ENCODE measurements around the gene SPEN.
"Not testable (repeated sequence)": the region's sequence is repeated elsewhere in the genome, so short reads cannot be mapped to it uniquely, and the experiment has no call there.

The SPEN gene

GRCh38 chr1:15902882-15903281 is 55.4 kb downstream of the SPEN start:
- no peak for DNase-seq

GRCh38 chr1:15908597-15908996 is 61.1 kb downstream of the SPEN start:
- DNase-seq: no peak

- DNase-seq: no peak
These were observed 63.6 kb downstream of the SPEN start for GRCh38 chr1:15911141-15911540.

GRCh38 chr1:15911927-15912326 is 64.4 kb downstream of the SPEN start:
- DNase-seq: no peak

GRCh38 chr1:15913607-15914006 is 66.1 kb downstream of the SPEN start:
- DNase-seq: not testable (repeated sequence)

DNA sequence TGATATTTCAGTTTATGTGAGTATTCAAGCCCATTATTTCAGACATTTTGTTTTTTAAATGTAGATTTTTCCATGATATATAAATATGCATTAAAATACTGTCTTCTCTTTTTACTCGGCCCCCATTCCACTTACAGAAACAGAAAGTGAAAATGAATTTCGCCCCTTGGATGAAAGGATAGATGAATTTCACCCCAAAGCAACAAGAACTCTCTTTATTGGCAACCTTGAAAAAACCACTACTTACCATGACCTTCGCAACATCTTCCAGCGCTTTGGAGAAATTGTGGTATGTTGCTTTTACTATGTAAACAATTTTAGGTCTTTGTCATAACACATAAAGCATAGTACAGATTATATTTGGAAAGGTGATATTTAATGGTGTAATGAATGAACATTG is 68.5 kb downstream of the SPEN start:
- no peak for DNase-seq

DNA sequence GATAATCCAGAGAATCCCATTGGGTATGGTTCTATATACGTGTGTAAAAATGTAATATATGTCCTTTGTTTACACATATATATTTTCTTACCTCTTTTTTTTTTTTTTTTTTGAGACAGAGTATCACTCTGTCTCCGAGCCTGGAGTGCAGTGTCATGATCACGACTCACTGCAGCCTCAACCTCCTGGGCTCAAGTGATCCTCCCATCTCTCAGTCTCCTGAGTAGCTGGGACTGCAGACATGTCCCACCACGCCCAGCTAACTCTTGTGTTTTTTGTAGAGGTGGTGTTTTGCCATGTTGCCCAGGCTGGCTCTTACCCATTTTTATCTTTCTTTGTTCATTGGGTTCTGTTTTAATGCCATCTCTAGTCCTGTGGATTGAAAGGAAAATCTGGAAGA is 68.9 kb downstream of the SPEN start:
- peak; percentile 37 for DNase-seq

GRCh38 chr1:15916916-15917315 is 69.4 kb downstream of the SPEN start:
- DNase-seq: no peak

DNA sequence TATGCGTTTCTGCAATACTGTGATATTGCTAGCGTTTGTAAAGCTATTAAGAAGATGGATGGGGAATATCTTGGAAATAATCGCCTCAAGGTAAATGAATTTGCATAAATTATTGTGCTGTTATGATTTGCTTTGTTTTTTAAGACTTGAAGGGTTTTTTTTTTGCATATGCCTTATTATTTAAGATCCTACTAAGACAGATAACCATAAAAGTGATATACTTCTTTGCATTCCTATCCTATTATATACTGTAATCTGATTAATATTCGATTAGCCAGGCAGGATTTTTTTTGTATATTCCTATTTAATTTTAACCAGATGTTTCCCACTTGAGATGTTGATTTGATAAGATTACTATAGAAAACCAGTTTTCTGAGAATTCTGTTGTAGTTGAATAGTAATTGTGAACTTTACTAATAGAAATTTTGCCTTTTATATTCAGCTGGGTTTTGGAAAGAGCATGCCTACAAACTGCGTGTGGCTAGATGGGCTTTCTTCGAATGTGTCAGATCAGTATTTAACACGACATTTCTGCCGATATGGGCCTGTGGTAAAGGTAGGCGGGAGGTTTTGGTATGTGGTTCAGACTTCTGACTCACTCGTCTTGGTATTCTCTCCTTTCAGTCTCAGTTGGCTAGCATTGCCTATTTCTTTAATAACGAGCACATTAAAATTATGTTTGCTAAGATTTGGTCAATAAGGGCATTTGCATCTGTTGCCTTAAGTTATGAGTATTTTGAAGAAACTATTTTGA is 71.6 kb downstream of the SPEN start:
- no peak for DNase-seq

DNA sequence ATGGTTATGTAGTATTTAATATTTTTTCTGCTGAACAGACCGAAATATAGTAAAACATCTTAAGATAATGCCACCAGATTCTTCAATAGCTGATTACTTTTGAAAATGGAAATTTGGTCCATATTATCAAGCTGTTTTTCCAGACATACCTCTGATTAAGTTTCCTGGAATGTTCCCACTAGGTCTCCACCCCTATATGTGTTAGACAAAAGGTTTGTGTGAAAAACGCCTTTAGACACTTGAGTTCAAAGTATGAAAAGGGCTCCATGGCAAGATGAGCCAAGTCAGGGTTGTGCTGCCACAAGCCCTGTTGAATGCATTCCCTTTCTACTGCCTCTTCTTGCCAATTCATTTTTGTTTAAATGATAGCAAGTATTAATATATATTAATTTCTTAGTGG is 75.7 kb downstream of the SPEN start:
- no peak for DNase-seq

DNA sequence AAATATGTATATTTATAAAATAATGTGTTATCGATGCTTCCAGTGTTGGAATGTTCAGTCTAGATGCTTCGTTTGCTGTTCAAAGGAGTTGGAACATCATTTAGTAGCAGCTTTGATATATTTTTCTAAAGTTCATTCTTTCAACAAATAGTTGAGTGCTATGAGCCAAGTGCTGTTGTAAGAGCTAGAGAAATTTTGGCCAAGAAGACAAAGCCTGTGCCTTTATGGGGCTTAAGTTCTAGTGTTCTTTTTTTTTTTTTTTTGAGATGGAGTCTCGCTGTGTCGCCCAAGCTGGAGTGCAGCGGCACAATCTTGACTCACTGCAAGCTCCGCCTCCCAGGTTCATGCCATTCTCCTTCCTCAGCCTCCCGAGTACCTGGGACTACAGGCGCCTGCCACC is 78.9 kb downstream of the SPEN start:
- DNase-seq: not testable (repeated sequence)

GRCh38 chr1:15928971-15929965 is 81.8 kb downstream of the SPEN start:
- no peak for DNase-seq

- DNase-seq: no peak
These were observed 83.9 kb downstream of the SPEN start for GRCh38 chr1:15931401-15931800.

DNA sequence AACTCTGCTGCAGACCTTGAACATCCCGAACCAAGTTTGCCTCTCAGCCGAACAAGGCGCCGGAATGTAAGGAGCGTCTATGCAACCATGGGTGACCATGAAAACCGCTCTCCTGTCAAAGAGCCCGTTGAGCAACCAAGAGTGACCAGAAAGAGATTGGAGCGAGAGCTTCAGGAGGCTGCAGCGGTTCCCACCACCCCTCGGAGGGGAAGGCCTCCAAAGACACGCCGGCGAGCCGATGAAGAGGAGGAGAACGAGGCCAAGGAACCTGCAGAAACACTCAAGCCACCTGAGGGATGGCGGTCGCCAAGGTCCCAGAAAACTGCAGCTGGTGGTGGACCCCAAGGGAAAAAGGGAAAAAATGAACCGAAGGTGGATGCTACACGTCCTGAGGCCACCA is 84.4 kb downstream of the SPEN start:
- no peak for DNase-seq

DNA sequence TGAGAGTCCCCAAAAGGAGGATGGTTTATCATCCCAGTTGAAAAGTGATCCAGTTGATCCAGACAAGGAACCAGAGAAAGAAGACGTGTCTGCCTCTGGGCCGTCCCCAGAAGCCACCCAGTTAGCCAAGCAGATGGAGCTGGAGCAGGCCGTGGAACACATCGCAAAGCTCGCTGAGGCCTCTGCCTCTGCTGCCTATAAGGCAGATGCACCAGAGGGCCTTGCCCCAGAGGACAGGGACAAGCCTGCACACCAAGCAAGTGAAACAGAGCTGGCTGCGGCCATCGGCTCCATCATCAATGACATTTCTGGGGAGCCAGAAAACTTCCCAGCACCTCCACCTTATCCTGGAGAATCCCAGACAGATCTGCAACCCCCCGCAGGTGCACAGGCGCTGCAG is 85.1 kb downstream of the SPEN start:
- no peak for DNase-seq

DNA sequence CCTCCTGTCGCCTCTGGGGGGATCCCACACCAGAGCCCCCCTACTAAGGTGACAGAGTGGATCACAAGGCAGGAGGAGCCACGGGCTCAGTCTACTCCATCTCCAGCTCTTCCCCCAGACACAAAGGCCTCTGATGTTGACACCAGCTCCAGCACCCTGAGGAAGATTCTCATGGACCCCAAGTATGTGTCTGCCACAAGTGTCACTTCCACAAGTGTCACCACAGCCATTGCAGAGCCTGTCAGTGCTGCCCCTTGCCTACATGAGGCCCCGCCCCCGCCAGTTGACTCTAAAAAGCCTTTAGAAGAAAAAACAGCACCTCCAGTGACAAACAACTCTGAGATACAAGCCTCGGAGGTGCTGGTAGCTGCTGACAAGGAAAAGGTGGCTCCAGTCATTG is 86.2 kb downstream of the SPEN start:
- DNase-seq: no peak

- DNase-seq: no peak
These were observed 86.9 kb downstream of the SPEN start for GRCh38 chr1:15934211-15935055.

DNA sequence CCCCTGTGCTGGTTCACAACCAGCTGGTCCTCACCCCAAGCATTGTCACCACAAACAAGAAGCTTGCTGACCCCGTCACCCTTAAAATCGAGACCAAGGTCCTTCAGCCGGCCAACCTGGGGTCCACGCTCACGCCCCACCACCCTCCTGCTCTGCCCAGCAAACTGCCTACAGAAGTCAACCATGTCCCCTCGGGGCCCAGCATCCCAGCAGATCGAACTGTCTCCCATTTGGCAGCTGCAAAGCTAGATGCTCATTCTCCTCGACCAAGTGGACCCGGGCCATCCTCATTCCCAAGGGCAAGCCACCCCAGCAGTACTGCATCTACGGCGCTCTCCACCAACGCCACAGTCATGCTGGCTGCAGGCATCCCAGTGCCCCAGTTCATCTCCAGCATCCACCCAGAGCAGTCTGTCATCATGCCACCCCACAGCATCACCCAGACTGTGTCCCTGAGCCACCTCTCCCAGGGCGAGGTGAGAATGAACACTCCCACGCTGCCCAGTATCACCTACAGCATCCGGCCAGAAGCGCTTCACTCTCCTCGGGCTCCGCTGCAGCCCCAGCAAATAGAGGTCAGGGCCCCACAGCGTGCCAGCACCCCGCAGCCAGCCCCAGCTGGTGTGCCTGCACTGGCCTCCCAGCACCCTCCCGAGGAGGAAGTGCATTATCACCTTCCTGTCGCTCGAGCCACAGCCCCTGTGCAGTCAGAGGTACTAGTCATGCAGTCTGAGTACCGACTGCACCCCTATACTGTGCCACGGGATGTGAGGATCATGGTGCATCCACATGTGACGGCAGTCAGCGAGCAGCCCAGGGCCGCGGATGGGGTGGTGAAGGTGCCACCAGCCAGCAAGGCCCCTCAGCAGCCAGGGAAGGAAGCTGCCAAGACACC is 87.8 kb downstream of the SPEN start:
- no peak for DNase-seq

DNA sequence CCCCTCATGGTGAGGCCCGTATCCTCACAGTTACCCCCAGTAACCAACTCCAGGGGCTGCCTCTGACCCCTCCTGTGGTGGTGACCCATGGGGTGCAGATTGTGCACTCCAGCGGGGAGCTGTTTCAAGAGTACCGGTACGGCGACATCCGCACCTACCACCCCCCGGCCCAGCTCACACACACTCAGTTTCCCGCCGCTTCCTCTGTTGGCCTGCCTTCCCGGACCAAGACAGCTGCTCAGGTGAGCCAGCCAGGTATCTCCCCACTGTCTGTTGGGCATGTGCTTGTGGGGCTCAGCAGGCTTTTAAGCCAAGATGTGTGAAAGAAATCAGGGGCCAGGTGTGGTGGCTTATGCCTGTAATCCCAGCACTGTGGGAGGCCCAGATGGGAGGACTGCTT is 88.5 kb downstream of the SPEN start:
- DNase-seq: no peak

DNA sequence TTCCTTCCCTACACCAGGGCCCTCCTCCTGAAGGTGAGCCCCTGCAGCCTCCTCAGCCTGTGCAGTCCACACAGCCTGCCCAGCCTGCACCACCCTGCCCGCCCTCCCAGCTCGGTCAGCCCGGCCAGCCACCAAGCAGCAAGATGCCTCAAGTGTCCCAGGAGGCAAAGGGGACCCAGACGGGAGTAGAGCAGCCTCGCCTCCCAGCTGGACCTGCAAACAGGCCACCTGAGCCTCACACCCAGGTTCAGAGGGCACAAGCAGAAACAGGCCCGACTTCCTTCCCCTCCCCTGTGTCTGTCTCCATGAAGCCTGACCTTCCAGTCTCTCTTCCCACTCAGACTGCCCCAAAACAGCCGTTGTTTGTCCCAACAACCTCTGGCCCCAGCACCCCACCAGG is 89.6 kb downstream of the SPEN start:
- DNase-seq: no peak

DNA sequence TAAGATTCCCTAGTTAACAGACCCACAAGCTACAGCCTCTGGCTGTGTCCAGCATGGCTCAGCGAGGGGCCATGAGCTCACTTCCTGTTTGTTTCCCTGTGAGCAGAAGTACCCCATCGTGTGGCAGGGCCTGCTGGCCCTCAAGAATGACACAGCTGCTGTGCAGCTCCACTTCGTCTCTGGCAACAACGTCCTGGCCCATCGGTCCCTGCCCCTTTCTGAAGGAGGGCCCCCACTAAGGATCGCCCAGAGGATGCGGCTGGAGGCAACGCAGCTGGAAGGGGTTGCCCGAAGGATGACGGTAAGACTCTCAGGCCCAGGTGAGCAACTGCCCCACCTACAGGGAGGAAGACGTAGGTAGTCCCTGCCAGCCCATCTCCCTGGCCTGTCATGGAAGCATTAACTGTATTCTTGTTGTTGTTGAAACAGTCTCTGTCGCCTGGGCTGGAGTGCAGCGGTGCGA is 90.2 kb downstream of the SPEN start:
- no peak for DNase-seq

DNA sequence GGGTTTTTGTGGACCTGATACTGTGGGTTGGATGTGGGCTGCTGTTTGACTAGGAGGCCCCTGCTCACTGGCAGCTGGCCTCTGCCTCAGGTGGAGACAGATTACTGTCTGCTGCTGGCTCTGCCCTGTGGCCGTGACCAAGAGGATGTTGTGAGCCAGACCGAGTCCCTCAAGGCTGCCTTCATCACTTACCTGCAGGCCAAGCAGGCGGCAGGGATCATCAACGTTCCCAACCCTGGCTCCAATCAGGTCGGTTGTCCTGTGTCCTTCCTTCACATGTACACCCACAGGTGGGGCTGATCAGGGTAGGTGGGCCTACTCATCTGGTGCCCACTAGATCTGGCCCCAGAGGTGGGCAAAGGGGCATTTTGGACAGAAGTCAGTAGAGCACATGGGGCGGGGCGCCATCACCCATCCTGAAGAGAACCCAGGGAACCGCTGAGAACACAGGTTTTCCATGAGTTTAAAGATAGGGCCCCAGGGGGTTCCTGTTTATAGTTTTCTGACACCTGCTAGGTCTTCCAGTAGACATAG is 91.2 kb downstream of the SPEN start:
- DNase-seq: no peak

Measured in hematopoietic multipotent progenitor cell treated with erythropoietin and hydrocortisone succinate and interleukin-3 and kit ligand, for 8 days (in vitro differentiated cells).